Heart right ventricle (tissue), 16 donors: ENCODE results near the gene LRRC8D. TPM values are rescaled to one million over a fixed set of nuclear protein-coding genes. Genes with fewer than 3 reads are reported as not detected.
A peak's percentile ranks its signal among the peaks of the same experiment; 100 is the strongest.

ENCODE experiments used
- ATAC-seq, 8 donors: fragments of 200-7000 bp; cut with Tn5 transposase; one replicate each; pipeline ENCODE4 v1.9.1; 2020; ENCODE audit warnings: mild to moderate bottlenecking in 8 of 8, moderate library complexity in 8 of 8, moderate number of reproducible peaks in 1 of 8
- DNase-seq, 2 donors: peaks; one replicate each; pipeline ENCODE4 v3.0.0-alpha.2; 2020
- H3K27ac ChIP-seq, 10 donors: fragments of 200-600 bp; sonication (generic) in 2 of 10; one replicate each; pipeline versions ENCODE4 v1.5.0 to v1.8.0; 2020 to 2022; ENCODE audit warnings: mild to moderate bottlenecking in 3 of 10
- H3K27me3 ChIP-seq, 7 donors: fragments of 200-600 bp; one replicate each; pipeline ENCODE4 v1.8.0; 2021 to 2022; ENCODE audit warnings: mild to moderate bottlenecking in 2 of 7
- H3K36me3 ChIP-seq, 9 donors: fragments of 200-600 bp; sonication (generic) in 1 of 9; one replicate each; pipeline versions ENCODE4 v1.5.0 to v1.8.0; 2020 to 2022; ENCODE audit warnings: mild to moderate bottlenecking in 2 of 9
- H3K4me1 ChIP-seq, 9 donors: fragments of 200-600 bp; sonication (generic) in 1 of 9; one replicate each; pipeline versions ENCODE4 v1.5.0 to v1.8.0; 2020 to 2022; ENCODE audit warnings: mild to moderate bottlenecking in 4 of 9
- H3K4me3 ChIP-seq, 10 donors: fragments of 200-600 bp; sonication (generic) in 2 of 10; one replicate each; pipeline versions ENCODE4 v1.5.0 to v1.8.0; 2020 to 2022; ENCODE audit warnings: mild to moderate bottlenecking in 7 of 10, moderate library complexity in 2 of 10
- H3K9me3 ChIP-seq, 11 donors: fragments of 200-600 bp in 10 of 11; sonication (generic) in 2 of 11; one replicate each; pipeline versions ENCODE4 v1.5.0 to v1.8.0; 2013 to 2022; ENCODE audit warnings: mild to moderate bottlenecking in 2 of 11, control low read depth in 1 of 11, moderate library complexity in 1 of 11
- CTCF ChIP-seq, 9 donors: fragments of 200-600 bp; sonication (generic) in 2 of 9; IDR thresholded peaks; one replicate each; pipeline versions ENCODE4 v1.5.0 to v1.8.0; 2021 to 2022; ENCODE audit warnings: antibody characterized with exemption in 9 of 9, mild to moderate bottlenecking in 5 of 9, moderate library complexity in 1 of 9
- intact Hi-C, 10 donors: fragments of 100-400 bp; cut with DNase I; formaldehyde crosslinking; loops; one replicate each; pipeline versions ENCODE4 v1.11.1 to v1.14.2; 2022
- polyA plus RNA-seq, 2 donors: library from polyadenylated mRNA; stranded (reverse); fragments of 200-250 nt; gene quantifications; one replicate each; pipeline ENCODE4 v1.2.3, GENCODE V29; 2013
- total RNA-seq, 10 donors: library from RNA; stranded (reverse); fragmentation: NEBNext Ultra II Directional in 3 of 10; extraction: Animal tissue kit (Norgen Biotek cat#: 25700) in 3 of 10; gene quantifications; one replicate each; pipeline versions ENCODE4 v1.2.1 to v1.2.4, GENCODE V29; 2021 to 2023
- donor health status: Arrhythmogenic right ventricular cardiomyopathy.
- donor health status: ischemic (EF 13 %, LVEDD 7.1; RV severe dilation, severe dysfunction).
- donor health status: healthy with polysubstance abuse.
- donor health status: DM: no; HTN: yes; CAD: no.
- donor health status: DM: no; HTN: no; CAD: no.
- donor health status: ischemic (EF 25% LVEDD 6.9; RV normal size, moderate dysfunction).
- donor health status: ischemic (EF 25% LVEDD 5.7; RV mildly dilated, moderate dysfunction).
- donor health status: healthy.
- donor health status: DM: yes; HTN: yes; CAD: no.
- donor health status: Ischemic cardiomyopathy.
- donor health status: ischemic (EF 35%, LVEDD 5.7; RV mildly dilated, moderate dysfunction).
- donor health status: nonischemic (EF 11% LVEDD 7.7; RV severe dilation, severe dysfunction).
- donor health status: DM: yes; HTN: yes; CAD: no.
- donor health status: PGD.
- donor health status: ischemic (EF 29% LVEDD 5.4; RV normal size, mild dysfunction).
- donor health status: nonischemic (EF 23%, LVEDD 6.1; RV moderate dilation, normal function).

The LRRC8D gene
- total and polyA plus RNA-seq, 12 donors = 3.0 to 11.0 (median 6.6) TPM

- no peaks in the 10 kb centered on the region for H3K9me3 ChIP-seq
- intact Hi-C loops = loop anchor here in 7 of 10 donors (2.0 to 10.0 kb wide), 7 partner anchors 141 to 1011 kb away; no protein-coding TSS in a partner anchor
- ATAC-seq = peak in 1 of 8 donors; percentile 35
Measured at GRCh38 chr1:89986020-89986419, 165.2 kb downstream of the LRRC8D start.

More at GRCh38 chr1:89986020-89986419, 165.2 kb downstream of the LRRC8D start:
- Histone ChIP-seq H3K27me3 (no peaks in the 10 kb centered on the region), H3K27ac (no peak overlapping the region), H3K4me1 (peaks cover 0 to 18% (median 0%) of the 10 kb centered on the region in 9 donors), H3K4me3 (no peak overlapping the region), H3K36me3 (no peaks in the 10 kb centered on the region)
- no peak for DNase-seq
- TF ChIP-seq CTCF (IDR thresholded peaks at IDR 0.05) = no peak

Other genes with a start within 250 kb of the LRRC8D start
- 10 to 100 TPM in 2 of 10 donors, 1 to 10 TPM in 8; 5.6 to 12.3 (median 8.3) TPM for gene LRRC8C, start 187.9 kb upstream of the LRRC8D start, total RNA-seq
- 1 to 10 TPM; 3.7 to 5.9 TPM for gene LRRC8C, start 187.9 kb upstream of the LRRC8D start, polyA plus RNA-seq
- 10 to 100 TPM; 11.2 to 13.4 (median 11.6) TPM for gene ZNF326, start 174.1 kb downstream of the LRRC8D start, total RNA-seq
- gene ZNF326, start 174.1 kb downstream of the LRRC8D start, polyA plus RNA-seq = 10 to 100 TPM in 1 of 2 donors, 1 to 10 TPM in 1; 7.6 to 14.3 TPM